Keratinocyte (primary cell): ENCODE data around the gene ANKK1.

ENCODE experiments used
- CTCF ChIP-seq, 3 experiments: IDR thresholded peaks in 1 of 3; conservative IDR thresholded peaks in 1 of 3; optimal IDR thresholded peaks in 1 of 3; 2 replicates in 2 of 3; 3 replicates in 1 of 3; pipeline versions ENCODE3 to v1.5.1; 2011; ENCODE audit warnings: low read length in 3 of 3, mild to moderate bottlenecking in 3 of 3, moderate library complexity in 2 of 3, control low read depth in 1 of 3, inconsistent platforms in 1 of 3; ENCODE audit not compliant: insufficient read depth in 2 of 3; ENCODE audit errors: extremely low read depth in 1 of 3
- EZH2 ChIP-seq: IDR thresholded peaks from one replicate; pipeline ENCODE4 v1.6.1; 2012; ENCODE audit warnings: inconsistent platforms, mild to moderate bottlenecking, low read length, moderate library complexity

GRCh38 chr11:113401718-113402117 is 14.1 kb downstream of the ANKK1 start:
- no peak for TF ChIP-seq CTCF (optimal IDR thresholded peaks at IDR 0.05 in 1 of 3, IDR thresholded peaks at IDR 0.05 in 1 of 3, conservative IDR thresholded peaks at IDR 0.05 in 1 of 3; ENCODE audit: extremely low read depth in 1 of 3, insufficient read depth in 2 of 3, low read length in 3 of 3)
- no peak for TF ChIP-seq EZH2
